GM12873 (cell line): ENCODE measurements around the gene NAPG.
A peak's percentile ranks its signal among the peaks of the same experiment; 100 is the strongest.

ENCODE experiments used
- CTCF ChIP-seq: IDR thresholded peaks from 2 replicates; pipeline ENCODE4 v1.5.1; 2012; ENCODE audit warnings: low read depth, mild to moderate bottlenecking, moderate library complexity, low read length, control low read depth; ENCODE audit not compliant: insufficient read depth; ENCODE audit errors: missing control alignments

The NAPG gene

DNA sequence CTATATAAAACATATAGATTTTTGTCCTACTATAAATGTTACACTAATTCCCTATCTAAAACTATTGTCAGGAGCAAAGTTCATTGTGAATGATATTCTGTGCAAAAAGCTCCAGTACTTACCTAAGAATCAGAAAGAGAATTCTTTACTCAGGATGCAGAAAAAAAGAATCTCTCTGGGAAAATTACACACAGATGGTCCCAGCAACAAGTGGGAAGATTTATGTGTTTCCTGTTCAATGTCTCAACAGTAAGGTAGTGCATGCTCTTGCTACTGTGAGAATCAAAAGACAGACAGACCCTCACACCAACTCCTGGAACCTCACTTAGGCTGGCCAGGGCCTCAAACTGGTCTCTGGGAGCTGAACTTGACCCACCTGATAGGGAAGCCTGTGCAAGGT, 11.2 kb upstream of the NAPG start:
- TF ChIP-seq CTCF = no peak

- no peak for TF ChIP-seq CTCF
Observed at GRCh38 chr18:10515456-10515855, 10.4 kb upstream of the NAPG start.

DNA sequence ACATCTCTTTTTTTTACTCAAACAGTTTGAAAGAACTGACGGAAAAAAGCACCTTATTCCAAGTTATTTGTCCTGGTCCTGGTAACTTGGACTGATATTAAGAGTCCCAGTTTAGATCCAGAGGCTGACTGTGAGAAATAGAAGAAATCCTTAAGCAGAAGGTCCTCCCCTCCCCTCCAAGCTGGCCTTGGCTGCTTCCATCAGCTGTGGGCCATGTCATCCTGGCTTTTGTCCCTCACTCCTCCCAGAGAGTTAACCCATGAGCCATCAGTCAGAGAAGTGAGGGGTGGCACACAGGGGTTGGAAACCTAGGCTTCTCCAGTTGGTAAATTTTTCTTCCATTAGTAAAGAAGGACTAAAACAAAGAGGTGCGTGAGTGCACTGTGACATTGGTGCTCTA, 9.7 kb upstream of the NAPG start:
- TF ChIP-seq CTCF = no peak

GRCh38 chr18:10518595-10519255, 7.1 kb upstream of the NAPG start:
- peak; percentile 13 for TF ChIP-seq CTCF

DNA sequence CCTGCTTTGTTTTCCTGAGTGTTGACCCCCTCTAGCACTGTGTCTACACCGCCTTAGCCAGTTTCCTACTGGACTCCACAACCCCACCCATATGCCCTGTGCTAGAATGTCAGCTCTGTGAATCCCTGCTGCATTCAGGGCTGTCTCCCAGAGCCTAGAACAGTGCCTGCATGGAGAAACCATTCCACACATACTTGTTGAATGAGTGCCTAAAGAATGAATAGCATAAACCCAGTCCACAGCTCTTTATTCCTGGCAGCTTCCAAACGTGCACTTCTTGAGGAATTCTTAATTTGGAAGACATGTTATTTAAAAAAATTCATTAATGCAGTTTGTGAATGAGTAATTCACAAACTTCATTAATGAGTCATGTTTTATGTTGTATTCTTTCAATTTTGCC, 6.5 kb upstream of the NAPG start:
- no peak for TF ChIP-seq CTCF

GRCh38 chr18:10519999-10520935, 5.6 kb upstream of the NAPG start:
- TF ChIP-seq CTCF = peak; percentile 89

GRCh38 chr18:10521566-10521965, 4.3 kb upstream of the NAPG start:
- TF ChIP-seq CTCF = no peak
